Measurements from ENCODE around the gene FAAP20.

Gene FAAP20

GRCh38 chr1:2176615-2177014 lies 18.0 kb downstream of the FAAP20 start:
- DNase-seq: no peak

GRCh38 chr1:2175681-2176454 lies 18.7 kb downstream of the FAAP20 start:
- no peak for DNase-seq

GRCh38 chr1:2175055-2175414 lies 19.5 kb downstream of the FAAP20 start:
- no peak for DNase-seq

DNA sequence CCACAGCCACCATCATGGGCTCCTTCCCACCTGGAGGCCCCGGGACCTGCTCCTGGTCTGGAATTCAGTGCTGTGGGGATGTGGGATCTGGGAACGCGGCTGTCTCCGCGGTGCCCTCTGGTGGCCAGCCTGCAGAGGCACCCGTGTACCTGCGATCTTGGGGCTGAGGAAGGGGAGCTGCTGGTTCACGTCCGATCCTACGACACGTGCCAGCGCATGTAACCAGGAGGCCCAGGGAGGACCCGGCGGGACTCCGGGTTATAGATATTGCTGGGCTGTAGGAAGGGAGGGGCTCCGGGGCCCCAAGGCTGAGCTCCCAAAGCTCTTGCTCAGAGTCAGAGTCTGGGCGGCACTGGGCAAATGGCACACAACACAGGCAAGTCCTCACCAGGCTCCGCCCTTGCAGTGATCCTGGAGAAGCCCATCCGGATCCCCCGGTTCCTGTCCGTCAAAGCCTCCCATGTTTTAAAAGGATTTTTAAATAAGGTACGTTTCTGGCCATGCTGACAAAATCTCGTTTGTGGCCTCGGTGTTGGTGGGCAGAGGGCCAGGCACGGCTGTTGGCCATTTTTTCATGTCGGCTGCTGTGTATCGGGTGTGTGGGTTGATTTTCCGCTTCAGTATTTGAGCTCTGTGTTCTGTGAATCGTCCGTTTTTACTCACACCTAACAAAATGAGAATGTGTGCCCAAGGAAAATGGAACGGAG lies 20.1 kb downstream of the FAAP20 start:
- no peak for DNase-seq

DNA sequence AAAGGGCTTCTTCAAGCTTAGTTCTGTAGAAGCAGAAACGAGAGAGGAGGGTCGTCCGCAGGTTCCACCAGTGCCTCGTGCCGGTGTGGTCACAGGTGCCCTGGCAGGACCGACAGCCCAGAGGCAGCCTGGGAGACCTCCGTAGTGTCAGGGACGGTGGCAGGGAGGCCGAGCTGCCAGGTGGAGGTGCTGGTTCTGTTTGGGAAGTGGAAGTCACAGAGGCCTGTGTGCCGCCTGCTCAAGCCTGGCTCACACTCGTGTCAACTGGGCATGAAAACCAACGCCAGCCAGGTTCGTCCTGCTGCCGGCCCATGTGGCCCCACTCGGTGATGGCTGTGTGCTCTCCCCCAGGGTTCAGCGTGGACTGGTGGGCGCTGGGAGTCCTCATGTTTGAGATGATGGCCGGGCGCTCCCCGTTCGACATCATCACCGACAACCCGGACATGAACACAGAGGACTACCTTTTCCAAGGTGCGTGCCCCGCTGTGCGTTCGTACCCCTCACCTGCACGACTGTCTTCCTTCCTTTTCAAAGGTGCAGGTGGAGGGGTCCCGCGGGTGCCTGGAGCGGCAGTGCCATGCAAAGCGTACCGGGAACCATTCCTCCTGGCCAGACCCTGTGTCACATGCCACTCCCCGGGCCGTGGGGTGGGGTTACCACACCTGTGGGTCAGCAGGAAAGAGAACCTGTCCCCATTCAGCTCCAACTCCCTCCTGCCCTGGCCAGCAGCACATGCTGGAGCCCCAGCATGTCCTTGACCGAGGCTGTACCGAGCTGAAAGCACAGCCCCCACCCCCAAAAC lies 20.8 kb downstream of the FAAP20 start:
- DNase-seq: no peak

GRCh38 chr1:2172551-2173146 lies 21.9 kb downstream of the FAAP20 start:
- DNase-seq: no peak

- DNase-seq: no peak
Observed at GRCh38 chr1:2172012-2172411, 22.6 kb downstream of the FAAP20 start.

- DNase-seq: no peak
Observed at GRCh38 chr1:2170211-2170610, 24.4 kb downstream of the FAAP20 start.

- no peak for DNase-seq
Observed at GRCh38 chr1:2169200-2169836, 25.3 kb downstream of the FAAP20 start.

GRCh38 chr1:2168535-2168934 lies 26.0 kb downstream of the FAAP20 start:
- DNase-seq: no peak

DNA sequence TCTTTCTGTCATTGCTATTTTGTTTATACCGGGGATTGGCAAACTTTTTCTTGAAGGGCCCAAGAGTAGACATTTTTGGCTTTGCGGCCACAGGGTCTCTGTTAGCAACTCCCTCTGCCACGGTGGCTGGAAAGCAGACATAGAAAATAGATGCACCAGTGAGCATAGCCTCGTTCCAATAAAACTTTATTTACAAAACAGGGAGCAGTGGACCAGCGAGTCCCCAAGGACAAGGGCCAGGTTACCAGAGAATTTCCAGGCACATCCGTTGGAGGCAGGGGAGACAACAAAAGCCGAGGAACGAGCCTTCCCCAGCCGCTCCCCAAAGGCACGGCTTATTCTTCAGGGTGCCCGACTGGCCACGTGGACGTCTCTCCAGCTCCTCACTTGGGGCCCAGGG lies 26.5 kb downstream of the FAAP20 start:
- no peak for DNase-seq

GRCh38 chr1:2166695-2167094 lies 27.9 kb downstream of the FAAP20 start:
- no peak for DNase-seq

DNA sequence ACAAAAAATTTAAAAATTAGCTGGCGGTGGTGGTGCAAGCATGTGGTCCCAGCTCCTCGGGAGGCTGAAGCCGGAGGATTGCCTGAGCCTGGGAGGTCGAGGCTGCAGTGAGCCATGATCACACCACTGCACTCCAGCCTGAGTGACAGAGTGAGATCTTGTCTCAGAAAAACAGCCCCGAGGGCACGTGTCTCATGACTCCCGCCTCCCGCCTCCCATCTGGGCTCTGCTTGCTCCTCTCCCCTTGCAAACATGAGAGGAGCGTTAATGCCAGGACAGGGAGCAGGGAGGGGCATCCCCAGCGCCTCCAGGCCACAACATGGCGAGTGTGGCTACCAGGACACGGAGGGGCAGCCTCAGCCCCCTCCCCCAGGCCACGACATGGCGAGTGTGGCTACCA lies 28.3 kb downstream of the FAAP20 start:
- no peak for DNase-seq

GRCh38 chr1:2165646-2166045 lies 28.9 kb downstream of the FAAP20 start:
- no peak for DNase-seq

DNA sequence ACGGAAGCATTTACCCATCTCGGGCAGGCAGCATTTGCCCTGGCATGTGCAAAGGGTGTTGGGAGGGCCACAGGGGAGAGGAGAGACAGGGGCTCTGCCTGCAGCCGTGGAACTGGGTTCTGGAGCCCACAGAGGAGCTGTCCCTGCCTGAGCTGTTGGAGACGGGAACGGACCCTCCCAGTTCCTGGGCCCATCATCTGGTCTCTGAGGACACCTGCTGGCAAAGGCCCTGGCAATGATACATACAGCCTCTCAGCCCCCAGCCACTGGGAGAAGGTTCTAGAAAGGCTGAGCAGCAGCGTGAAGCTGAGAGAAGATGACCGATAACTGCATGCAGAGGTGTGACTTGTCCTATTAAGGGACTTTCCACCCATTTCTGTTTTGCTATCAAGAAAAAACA lies 31.4 kb downstream of the FAAP20 start:
- DNase-seq: no peak

DNA sequence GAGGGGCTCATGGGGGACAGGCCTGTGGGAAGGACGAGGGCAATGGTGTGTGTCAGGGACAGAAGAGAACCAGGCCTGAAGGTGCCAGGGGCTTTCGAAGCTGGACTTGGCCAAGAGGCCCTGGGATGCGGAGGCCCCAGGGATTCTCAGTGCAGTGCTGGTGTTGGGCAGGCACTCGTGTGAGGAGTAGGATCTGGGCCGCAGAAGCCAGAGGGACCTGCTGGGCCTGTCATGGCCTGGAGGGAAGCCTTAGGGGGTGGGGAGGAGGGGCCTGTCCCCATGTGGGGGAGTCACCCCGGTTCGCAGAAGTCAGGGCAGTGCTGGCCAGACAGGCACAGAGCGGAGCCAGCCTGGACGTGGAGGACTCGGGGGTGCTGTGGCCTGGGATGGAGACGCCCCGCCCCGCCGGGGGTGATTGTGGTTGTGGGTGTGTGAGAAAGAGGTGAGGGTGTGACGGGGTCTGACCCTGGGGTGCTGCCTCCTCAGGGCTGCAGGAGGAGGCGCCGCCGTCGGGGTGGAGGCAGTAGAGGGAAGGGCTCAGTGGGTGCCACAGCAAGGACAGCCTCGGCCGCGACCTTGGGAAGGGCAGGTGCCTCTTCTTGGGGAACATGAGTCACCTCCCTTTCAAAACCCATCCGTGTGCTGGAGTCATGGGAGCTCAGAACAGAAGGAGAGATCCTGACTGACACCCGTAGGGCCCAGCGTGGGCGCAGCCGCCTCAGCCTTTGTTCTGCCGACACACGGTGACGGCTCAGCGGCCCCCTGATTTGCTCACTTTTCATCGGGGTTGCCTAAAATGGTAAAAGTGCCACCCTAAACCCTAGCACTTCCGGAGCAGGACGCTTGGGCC lies 33.9 kb downstream of the FAAP20 start:
- DNase-seq: no peak

- DNase-seq: no peak
Observed at GRCh38 chr1:2159124-2159523, 35.4 kb downstream of the FAAP20 start.

- no peak for DNase-seq
Observed at GRCh38 chr1:2158272-2158671, 36.3 kb downstream of the FAAP20 start.

- no peak for DNase-seq
Observed at GRCh38 chr1:2157856-2158255, 36.7 kb downstream of the FAAP20 start.

GRCh38 chr1:2156866-2157265 lies 37.7 kb downstream of the FAAP20 start:
- no peak for DNase-seq

DNA sequence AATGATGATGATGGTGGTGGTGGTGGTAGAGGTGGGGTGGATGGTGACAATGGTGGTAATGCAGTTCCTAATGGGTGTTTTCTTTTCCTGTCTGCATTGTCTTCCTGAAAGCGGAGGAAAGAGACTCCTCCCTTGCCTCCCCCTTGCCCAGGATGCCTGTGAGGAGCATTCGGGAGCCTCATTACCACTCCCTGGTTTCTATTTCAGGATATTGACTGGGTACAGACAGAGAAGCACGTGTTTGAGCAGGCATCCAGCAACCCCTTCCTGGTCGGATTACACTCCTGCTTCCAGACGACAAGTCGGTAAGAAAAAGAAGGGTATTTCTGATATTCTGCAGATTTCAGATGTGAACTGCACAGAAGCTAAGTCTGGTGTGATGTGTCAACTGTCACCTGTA lies 38.8 kb downstream of the FAAP20 start:
- no peak for DNase-seq

GRCh38 chr1:2155147-2155598 lies 39.4 kb downstream of the FAAP20 start:
- no peak for DNase-seq
